H9 (cell line): Measurements from ENCODE around the gene ZFP69B. TPM values are rescaled to one million over a fixed set of nuclear protein-coding genes. Genes with fewer than 3 reads are reported as not detected.

ENCODE experiments used
- DNase-seq: peaks from one replicate; pipeline ENCODE4 v3.0.0-alpha.2; 2017
- H2AFZ ChIP-seq: one replicate; pipeline ENCODE4 v1.6.1; 2013; ENCODE audit warnings: mild to moderate bottlenecking, low read length, control low read depth, moderate library complexity
- H2AK5ac ChIP-seq: 2 replicates; pipeline ENCODE4 v1.6.1; 2013; ENCODE audit warnings: low read length, control low read depth, mixed read lengths; ENCODE audit not compliant: insufficient read length
- H2BK120ac ChIP-seq: one replicate; pipeline ENCODE4 v1.6.1; 2013; ENCODE audit warnings: low read depth, mild to moderate bottlenecking, low read length, control low read depth, inconsistent platforms; ENCODE audit not compliant: poor library complexity, severe bottlenecking
- H2BK12ac ChIP-seq: 2 replicates; pipeline ENCODE4 v1.6.1; 2013; ENCODE audit warnings: low read length, control low read depth, mixed read lengths, low read depth; ENCODE audit not compliant: insufficient read length
- H2BK15ac ChIP-seq: 2 replicates; pipeline ENCODE4 v1.6.1; 2013; ENCODE audit warnings: low read depth, low read length, control low read depth
- H2BK20ac ChIP-seq: one replicate; pipeline ENCODE4 v1.6.1; 2013; ENCODE audit warnings: low read depth, mild to moderate bottlenecking, low read length, control low read depth, inconsistent platforms; ENCODE audit not compliant: poor library complexity, severe bottlenecking
- H2BK5ac ChIP-seq: 2 replicates; pipeline ENCODE4 v1.6.1; 2013; ENCODE audit warnings: low read length, control low read depth, mixed read lengths; ENCODE audit not compliant: insufficient read length
- H3K14ac ChIP-seq: 2 replicates; pipeline ENCODE4 v1.6.1; 2013; ENCODE audit warnings: low read length, control low read depth; ENCODE audit not compliant: insufficient read depth
- H3K18ac ChIP-seq: 2 replicates; pipeline ENCODE4 v1.6.1; 2013; ENCODE audit warnings: low read depth, mild to moderate bottlenecking, mixed read lengths, low read length, control low read depth; ENCODE audit not compliant: insufficient read length
- H3K23ac ChIP-seq: 2 replicates; pipeline ENCODE4 v1.6.1; 2013; ENCODE audit warnings: low read length, control low read depth, mixed read lengths, low read depth; ENCODE audit not compliant: insufficient read length
- H3K23me2 ChIP-seq: 2 replicates; pipeline ENCODE4 v1.6.1; 2013; ENCODE audit warnings: low read depth, mild to moderate bottlenecking, mixed read lengths, low read length, control low read depth; ENCODE audit not compliant: insufficient read length, poor library complexity, severe bottlenecking
- H3K27ac ChIP-seq: 2 replicates; pipeline ENCODE4 v1.5.1; 2013; ENCODE audit warnings: low read length, control low read depth, mixed read lengths, low read depth; ENCODE audit not compliant: insufficient read length
- H3K27me3 ChIP-seq: 2 replicates; pipeline ENCODE4 v1.6.1; 2013; ENCODE audit warnings: low read length, control low read depth, inconsistent platforms; ENCODE audit not compliant: insufficient read depth
- H3K4ac ChIP-seq: 2 replicates; pipeline ENCODE4 v1.6.1; 2013; ENCODE audit warnings: low read depth, mild to moderate bottlenecking, control low read depth, inconsistent platforms, low read length, moderate library complexity
- H3K4me1 ChIP-seq: 2 replicates; pipeline ENCODE4 v1.6.1; 2013; ENCODE audit warnings: low read length, control low read depth, inconsistent platforms; ENCODE audit not compliant: insufficient read depth
- H3K4me2 ChIP-seq: 2 replicates; pipeline ENCODE4 v1.6.1; 2013; ENCODE audit warnings: low read length, control low read depth, mixed read lengths; ENCODE audit not compliant: insufficient read length, insufficient read depth
- H3K56ac ChIP-seq: 2 replicates; pipeline ENCODE4 v1.6.1; 2013; ENCODE audit warnings: low read depth, mild to moderate bottlenecking, mixed read lengths, low read length, control low read depth; ENCODE audit not compliant: insufficient read length
- H3K79me1 ChIP-seq: 2 replicates; pipeline ENCODE4 v1.6.1; 2013; ENCODE audit warnings: low read depth, mild to moderate bottlenecking, moderate library complexity, low read length, control low read depth, inconsistent platforms; ENCODE audit not compliant: insufficient read depth, poor library complexity, severe bottlenecking
- H3K79me2 ChIP-seq: 2 replicates; pipeline ENCODE4 v1.6.1; 2013; ENCODE audit warnings: low read length, control low read depth, inconsistent platforms; ENCODE audit not compliant: insufficient read depth
- H3K9ac ChIP-seq: 2 replicates; pipeline ENCODE4 v1.6.1; 2013; ENCODE audit warnings: low read length, control low read depth, mixed read lengths; ENCODE audit not compliant: insufficient read length; ENCODE audit errors: extremely low read depth
- H3K9me3 ChIP-seq: one replicate; pipeline ENCODE4 v1.6.1; 2013; ENCODE audit warnings: low read depth, low read length, inconsistent platforms; ENCODE audit not compliant: control insufficient read depth
- H3T11ph ChIP-seq: one replicate; pipeline ENCODE4 v1.6.1; 2013; ENCODE audit warnings: mild to moderate bottlenecking, low read length, control low read depth, inconsistent platforms
- H4K20me1 ChIP-seq: one replicate; pipeline ENCODE4 v1.6.1; 2013; ENCODE audit not compliant: control insufficient read depth, insufficient read length, insufficient read depth
- H4K5ac ChIP-seq: 2 replicates; pipeline ENCODE4 v1.6.1; 2013; ENCODE audit warnings: low read depth, mild to moderate bottlenecking, mixed read lengths, low read length, control low read depth; ENCODE audit not compliant: insufficient read length
- H4K8ac ChIP-seq: replicated peaks from 2 replicates; pipeline ENCODE4 v1.6.1; 2013; ENCODE audit warnings: low read length, control low read depth, mixed read lengths, low read depth; ENCODE audit not compliant: insufficient read length
- H4K91ac ChIP-seq: 2 replicates; pipeline ENCODE4 v1.6.1; 2013; ENCODE audit warnings: low read depth, mild to moderate bottlenecking, moderate library complexity, mixed read lengths, low read length, control low read depth; ENCODE audit not compliant: insufficient read length
- H3K27ac Mint-ChIP-seq, 3 experiments: 2 replicates in 2 of 3; 3 replicates in 1 of 3; pipeline ENCODE4 v1.8.0; 2020 to 2021; ENCODE audit warnings: mixed read lengths in 3 of 3, mild to moderate bottlenecking in 1 of 3, moderate library complexity in 1 of 3
- H3K27me3 Mint-ChIP-seq: 2 replicates; pipeline ENCODE4 v1.8.0; 2021; ENCODE audit warnings: low read depth, mild to moderate bottlenecking, moderate library complexity, mixed read lengths
- H3K36me3 Mint-ChIP-seq, 3 experiments: 2 replicates in 2 of 3; 3 replicates in 1 of 3; pipeline ENCODE4 v1.8.0; 2020 to 2021; ENCODE audit warnings: low read depth in 3 of 3, mixed read lengths in 3 of 3; ENCODE audit not compliant: insufficient read depth in 1 of 3
- H3K4me1 Mint-ChIP-seq, 2 experiments: 2 replicates each; pipeline ENCODE4 v1.8.0; 2020; ENCODE audit warnings: mixed read lengths in 2 of 2
- H3K4me3 Mint-ChIP-seq, 2 experiments: 2 replicates in 1 of 2; 3 replicates in 1 of 2; pipeline ENCODE4 v1.8.0; 2020 to 2021; ENCODE audit warnings: mild to moderate bottlenecking in 2 of 2, mixed read lengths in 2 of 2, moderate library complexity in 1 of 2
- H3K9me3 Mint-ChIP-seq, 2 experiments: 2 replicates in 1 of 2; 3 replicates in 1 of 2; pipeline ENCODE4 v1.8.0; 2020; ENCODE audit warnings: mild to moderate bottlenecking in 2 of 2, mixed read lengths in 2 of 2, moderate library complexity in 1 of 2
- CTCF ChIP-seq: fragments of 200-600 bp; sonication (generic); conservative IDR thresholded peaks from 3 replicates; pipeline ENCODE4 v1.8.0; 2021; ENCODE audit warnings: antibody characterized with exemption, mild to moderate bottlenecking
- WGBS: extraction: QIAGEN DNeasy Blood & Tissue Kit; methylation state at CpG from one replicate; pipeline ENCODE4 v1.1.7; 2013; ENCODE audit warnings: missing lambda C conversion rate, low lambda C conversion rate, mixed read lengths; ENCODE audit not compliant: insufficient read length; ENCODE audit errors: extremely low coverage; 5-methylcytosine and 5-hydroxymethylcytosine counted together
- total RNA-seq: library from RNA; stranded (reverse); gene quantifications from 2 replicates; pipeline ENCODE4 v1.2.1, GENCODE V29; 2021

ZFP69B gene
- total RNA-seq, 1 experiment from 2014 or later: 16.2 TPM

GRCh38 chr1:40405812-40406211, 44.5 kb upstream of the ZFP69B start:
- Histone ChIP-seq H3K79me2 (no peaks in the 10 kb centered on the region), H2BK5ac (no peak overlapping the region), H4K91ac (no peak overlapping the region), H2AFZ (no peak overlapping the region), H3T11ph (no peak overlapping the region), H2BK12ac (no peak overlapping the region), H3K79me1 (no peaks in the 10 kb centered on the region), H2BK15ac (no peak overlapping the region), H3K4me2 (no peak overlapping the region), H3K23ac (no peak overlapping the region), H3K4ac (no peak overlapping the region), H4K8ac (no peak overlapping the region), H2AK5ac (no peak overlapping the region), H3K27me3 (no peaks in the 10 kb centered on the region), H4K20me1 (no peaks in the 10 kb centered on the region), H3K9me3 (no peaks in the 10 kb centered on the region), H4K5ac (no peak overlapping the region), H3K27ac (no peak overlapping the region), H3K4me1 (no peaks in the 10 kb centered on the region), H3K56ac (no peak overlapping the region), H2BK120ac (no peak overlapping the region), H3K18ac (no peak overlapping the region), H3K23me2 (no peaks in the 10 kb centered on the region), H3K14ac (no peak overlapping the region), H3K9ac (no peak overlapping the region), H2BK20ac (no peak overlapping the region)
- no peak for TF ChIP-seq CTCF
- no CpG with 5 or more reads among the region's 4 CpGs for WGBS
- Mint-ChIP-seq H3K4me1 (peaks cover 17% of the 10 kb centered on the region in 2 experiments), H3K27me3 (no peaks in the 10 kb centered on the region), H3K4me3 (no peak overlapping the region), H3K9me3 (no peaks in the 10 kb centered on the region), H3K36me3 (no peaks in the 10 kb centered on the region), H3K27ac (no peak overlapping the region)
- no peak for DNase-seq
